Lung (tissue), 12 donors: Measurements from ENCODE around the gene ABCB11. TPM values are rescaled to one million over a fixed set of nuclear protein-coding genes. Genes with fewer than 3 reads are reported as not detected.

ENCODE experiments used
- ATAC-seq: fragments of 200-7000 bp; cut with Tn5 transposase; one replicate; pipeline ENCODE4 v1.9.1; 2020; ENCODE audit warnings: moderate number of reproducible peaks; ENCODE audit not compliant: insufficient read depth, low FRiP score
- DNase-seq, 3 donors: peaks; one replicate each; pipeline ENCODE4 v3.0.0-alpha.2; 2013 to 2017
- H3K27ac ChIP-seq, 2 donors: one replicate each; pipeline ENCODE4 v1.5.1; 2013; ENCODE audit warnings: mild to moderate bottlenecking in 2 of 2, moderate library complexity in 2 of 2, control low read depth in 1 of 2, inconsistent platforms in 1 of 2, low read depth in 1 of 2, low read length in 1 of 2
- H3K27me3 ChIP-seq, 3 donors: one replicate each; pipeline ENCODE4 v1.5.1; 2013; ENCODE audit warnings: low read length in 2 of 3; ENCODE audit not compliant: control insufficient read depth in 3 of 3, insufficient read depth in 3 of 3
- H3K36me3 ChIP-seq, 4 donors: one replicate each; pipeline ENCODE4 v1.5.1; 2013; ENCODE audit warnings: low read length in 4 of 4, mild to moderate bottlenecking in 1 of 4, moderate library complexity in 1 of 4; ENCODE audit not compliant: control insufficient read depth in 4 of 4, insufficient read depth in 4 of 4
- H3K4me1 ChIP-seq, 5 donors: one replicate each; pipeline ENCODE4 v1.5.1; 2013; ENCODE audit warnings: low read length in 5 of 5, mild to moderate bottlenecking in 2 of 5, moderate library complexity in 1 of 5; ENCODE audit not compliant: control insufficient read depth in 5 of 5, insufficient read depth in 5 of 5
- H3K4me3 ChIP-seq: one replicate; pipeline ENCODE4 v1.5.1; 2013; ENCODE audit warnings: mild to moderate bottlenecking, control low read depth, moderate library complexity
- H3K9ac ChIP-seq, 2 donors: one replicate each; pipeline ENCODE4 v1.5.1; 2013; ENCODE audit warnings: low read length in 2 of 2, control low read depth in 1 of 2; ENCODE audit not compliant: insufficient read depth in 1 of 2
- H3K9me3 ChIP-seq, 4 donors: one replicate each; pipeline ENCODE4 v1.5.1; 2013; ENCODE audit warnings: low read length in 3 of 4, mild to moderate bottlenecking in 1 of 4, moderate library complexity in 1 of 4; ENCODE audit not compliant: control insufficient read depth in 4 of 4, insufficient read depth in 3 of 4
- WGBS, 2 donors: extraction: QIAGEN DNeasy Blood & Tissue Kit; methylation state at CpG; one replicate each; pipeline ENCODE4 v1.1.7; 2013; 5-methylcytosine and 5-hydroxymethylcytosine counted together
- polyA plus RNA-seq, 2 donors: library from polyadenylated mRNA; stranded (reverse); fragments of 200-250 nt; gene quantifications; one replicate each; pipeline ENCODE4 v1.2.1, GENCODE V29; 2013
- total RNA-seq, 2 donors: library from RNA; depleted of rRNA in 1 of 2; stranded (reverse); fragments of >200 nt in 1 of 2; gene quantifications; one replicate each; pipeline ENCODE4 v1.2.1, GENCODE V29; 2014 to 2021
- TF ChIP-seq, protein P1 (sequence below): IDR thresholded peaks from 2 replicates; pipeline ENCODE4 v1.5.1; 2012; ENCODE audit warnings: mild to moderate bottlenecking; ENCODE audit errors: control extremely low read depth, extremely low read depth
- donor health status: control.
- donor health status: control.
- donor health status: Bipolar disorder and iron deficiency.
- donor health status: healthy.
- donor health status: DM: yes; HTN: yes; CAD: no.

The ABCB11 gene
- total and polyA plus RNA-seq, 4 donors, result 0.02 to 0.37 (median 0.09) TPM

- peaks cover 0 to 3% (median 0%) of the 10 kb centered on the region in 5 donors for H3K4me1 ChIP-seq
- TF ChIP-seq, protein P1, sequence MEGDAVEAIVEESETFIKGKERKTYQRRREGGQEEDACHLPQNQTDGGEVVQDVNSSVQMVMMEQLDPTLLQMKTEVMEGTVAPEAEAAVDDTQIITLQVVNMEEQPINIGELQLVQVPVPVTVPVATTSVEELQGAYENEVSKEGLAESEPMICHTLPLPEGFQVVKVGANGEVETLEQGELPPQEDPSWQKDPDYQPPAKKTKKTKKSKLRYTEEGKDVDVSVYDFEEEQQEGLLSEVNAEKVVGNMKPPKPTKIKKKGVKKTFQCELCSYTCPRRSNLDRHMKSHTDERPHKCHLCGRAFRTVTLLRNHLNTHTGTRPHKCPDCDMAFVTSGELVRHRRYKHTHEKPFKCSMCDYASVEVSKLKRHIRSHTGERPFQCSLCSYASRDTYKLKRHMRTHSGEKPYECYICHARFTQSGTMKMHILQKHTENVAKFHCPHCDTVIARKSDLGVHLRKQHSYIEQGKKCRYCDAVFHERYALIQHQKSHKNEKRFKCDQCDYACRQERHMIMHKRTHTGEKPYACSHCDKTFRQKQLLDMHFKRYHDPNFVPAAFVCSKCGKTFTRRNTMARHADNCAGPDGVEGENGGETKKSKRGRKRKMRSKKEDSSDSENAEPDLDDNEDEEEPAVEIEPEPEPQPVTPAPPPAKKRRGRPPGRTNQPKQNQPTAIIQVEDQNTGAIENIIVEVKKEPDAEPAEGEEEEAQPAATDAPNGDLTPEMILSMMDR, result no peak
- no peaks in the 10 kb centered on the region for H3K9me3 ChIP-seq
- H3K4me3 ChIP-seq, result no peak overlapping the region
- H3K27ac ChIP-seq, result peak overlapping the region in 1 of 2 donors; percentile 40
- H3K9ac ChIP-seq, result no peak overlapping the region
- WGBS, 2 donors, result 64 to 71% methylated on average over 6 of the region's 6 CpGs
- no peaks in the 10 kb centered on the region for H3K36me3 ChIP-seq
- no peaks in the 10 kb centered on the region for H3K27me3 ChIP-seq
- peak in 1 of 3 donors; percentile 19 for DNase-seq
- no peak for ATAC-seq
These were observed 55.0 kb downstream of the ABCB11 start for GRCh38 chr2:168976034-168976654.

DNA sequence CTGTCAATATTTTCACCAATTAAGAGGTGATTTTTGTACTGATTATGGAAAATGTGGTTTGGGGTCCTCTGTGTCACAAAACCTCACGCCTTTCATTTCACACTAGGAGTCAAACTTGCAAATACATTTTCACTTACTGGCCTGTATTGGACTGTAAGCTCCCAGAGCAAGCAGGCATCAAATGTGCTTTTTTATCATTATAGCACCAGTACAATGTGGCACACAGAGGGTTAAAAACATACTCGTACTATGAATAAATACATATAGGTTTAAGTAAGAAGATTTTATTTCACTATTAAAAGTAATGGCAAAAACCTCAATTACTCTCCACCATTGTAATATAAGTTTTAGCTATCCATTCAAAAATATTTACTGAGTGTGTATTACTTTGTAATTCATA is 56.7 kb downstream of the ABCB11 start:
- Histone ChIP-seq H3K9me3 (no peaks in the 10 kb centered on the region), H3K4me3 (no peak overlapping the region), H3K4me1 (peaks cover 0 to 12% (median 0%) of the 10 kb centered on the region in 5 donors), H3K36me3 (no peaks in the 10 kb centered on the region), H3K9ac (no peak overlapping the region), H3K27ac (no peak overlapping the region), H3K27me3 (no peaks in the 10 kb centered on the region)
- TF ChIP-seq, protein P1, result no peak
- ATAC-seq, result no peak
- peak in 1 of 3 donors; percentile 33 for DNase-seq
- WGBS, 2 donors, result 71 to 86% methylated on average over 2 of the region's 2 CpGs

DNA sequence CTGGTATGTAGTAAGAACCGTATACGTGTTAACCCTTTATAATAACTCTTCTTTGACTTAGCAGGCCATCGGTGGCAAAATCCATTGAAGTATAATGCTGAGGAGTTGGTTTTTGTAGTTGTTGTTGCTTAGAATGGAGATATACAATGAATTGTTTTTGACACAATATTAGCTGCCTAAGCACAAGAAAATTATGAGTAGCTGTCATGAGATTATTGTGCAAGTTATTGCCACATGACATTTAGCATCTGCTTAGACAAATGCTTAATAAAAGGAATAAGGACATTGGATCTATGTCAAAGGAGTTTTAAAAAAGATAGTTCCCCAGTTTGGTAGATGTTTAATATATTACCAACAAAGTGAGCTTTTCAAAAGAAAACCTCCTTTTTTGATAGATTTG is 59.9 kb downstream of the ABCB11 start:
- H3K4me3 ChIP-seq, result no peak overlapping the region
- H3K27ac ChIP-seq, result no peak overlapping the region
- TF ChIP-seq, protein P1, result no peak

DNA sequence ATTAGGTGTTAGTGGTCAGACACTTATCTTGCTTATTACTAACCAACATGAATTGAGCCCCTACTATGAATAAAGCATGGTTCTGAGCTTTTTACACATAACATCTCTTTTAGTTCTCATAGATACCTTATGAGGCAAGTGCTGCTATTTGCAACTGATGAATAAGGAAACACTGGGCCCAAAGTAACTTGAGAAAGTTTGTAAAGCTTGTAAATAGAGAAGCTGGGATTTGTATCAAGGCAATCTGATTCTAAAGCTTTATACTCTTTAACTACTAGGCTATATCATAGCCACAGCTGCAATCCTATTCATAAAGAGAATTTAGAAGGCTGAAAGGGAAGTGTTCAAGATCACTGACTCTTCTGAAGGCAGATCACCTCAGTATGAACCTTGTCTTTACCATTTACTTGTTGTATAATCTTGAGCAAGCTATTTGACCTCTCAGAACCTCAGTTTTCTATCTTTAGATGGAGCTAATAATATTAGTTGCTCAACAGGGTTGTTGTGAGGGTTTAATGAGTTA is 60.4 kb downstream of the ABCB11 start:
- TF ChIP-seq, protein P1, result no peak
- Histone ChIP-seq H3K4me1 (peaks cover 0 to 14% (median 0%) of the 10 kb centered on the region in 5 donors), H3K4me3 (no peak overlapping the region), H3K9ac (no peak overlapping the region), H3K9me3 (no peaks in the 10 kb centered on the region), H3K36me3 (no peaks in the 10 kb centered on the region), H3K27me3 (no peaks in the 10 kb centered on the region), H3K27ac (no peak overlapping the region)
- DNase-seq (no peak), ATAC-seq (no peak)

More for the DNA sequence above, 59.9 kb downstream of the ABCB11 start:
- Histone ChIP-seq H3K4me1 (peaks cover 0 to 14% (median 0%) of the 10 kb centered on the region in 5 donors), H3K27me3 (no peaks in the 10 kb centered on the region), H3K36me3 (no peaks in the 10 kb centered on the region), H3K9ac (no peak overlapping the region), H3K9me3 (no peaks in the 10 kb centered on the region)
- DNase-seq (peak in 2 of 3 donors; percentile 19 to 41), ATAC-seq (no peak)
- 59 to 70% methylated on average over 3 of the region's 3 CpGs for WGBS, 2 donors
